ENCODE data around the gene CHFR.

Gene CHFR

DNA sequence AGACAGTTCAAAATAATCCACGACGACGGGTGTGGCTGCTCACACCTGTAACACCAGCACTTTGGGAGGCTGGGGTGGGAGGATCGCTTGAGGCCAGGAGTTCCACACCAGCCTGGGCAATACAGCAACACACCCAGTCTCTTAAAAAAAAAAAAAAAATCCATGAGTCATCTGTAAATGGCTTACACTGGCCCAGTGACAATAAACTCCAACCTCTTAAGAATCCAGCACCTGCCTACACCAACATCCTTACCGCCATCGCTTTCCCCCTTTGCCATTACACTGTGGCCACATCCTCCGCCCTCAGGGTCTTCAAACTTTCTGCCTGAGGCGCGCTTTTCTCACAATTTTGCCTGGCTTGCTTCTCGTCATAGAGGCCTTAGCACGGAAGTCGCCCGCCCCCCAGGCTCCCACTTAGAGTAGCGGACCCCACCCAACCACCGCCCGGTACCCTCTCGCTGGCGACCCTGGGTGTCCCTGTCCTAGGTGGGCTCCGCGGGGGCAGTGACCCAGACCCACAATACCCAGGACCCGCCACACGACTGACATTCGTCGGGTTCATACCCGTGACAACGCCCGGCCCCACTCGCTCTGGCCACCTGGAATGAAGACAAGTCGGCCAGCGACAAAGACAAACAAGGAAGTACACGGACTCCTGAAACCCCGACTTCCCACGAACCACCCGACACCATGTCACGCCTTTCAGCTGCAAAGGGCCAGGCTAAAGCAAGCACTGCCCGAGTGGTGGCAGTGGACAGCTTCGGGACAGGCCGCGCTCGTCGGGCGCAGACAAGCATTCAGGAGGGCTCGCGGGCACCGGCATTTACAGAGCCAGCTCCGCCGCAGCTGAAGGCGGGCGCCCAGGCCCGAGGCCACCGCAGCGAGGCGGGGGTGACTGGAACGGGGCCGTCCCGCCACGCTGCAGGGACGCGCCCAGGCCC, 59.4 kb downstream of the CHFR start:
- DNase-seq: peak in 2 of 3 donors; percentile 51 to 63
- H3K4me3 ChIP-seq (ENCODE audit: control insufficient read depth in 1 of 7, extremely low read depth in 1 of 7, insufficient read depth in 4 of 7, low read depth in 2 of 7, low read length in 6 of 7): peak overlapping the region; percentile 86 to 99 (median 95)
- CTCF ChIA-PET: interaction anchor here (1.6 kb wide), 1 partner anchor 56 kb away, joined by 4 read pairs; no protein-coding TSS in a partner anchor
- peaks cover 0 to 16% (median 13%) of the 10 kb centered on the region in 4 experiments for H3K4me1 ChIP-seq (ENCODE audit: control extremely low read depth in 1 of 4, control insufficient read depth in 4 of 4, insufficient read depth in 4 of 4, low read length in 3 of 4)
- 14% methylated on average over 58 of the region's 59 CpGs for WGBS (ENCODE audit: insufficient coverage)
- H3K27ac ChIP-seq (ENCODE audit: insufficient read depth in 1 of 2, low read depth in 1 of 2, low read length in 2 of 2, poor library complexity in 1 of 2, severe bottlenecking in 2 of 2): peak overlapping the region; percentile 100
- H3K9me3 ChIP-seq (ENCODE audit: control extremely low read depth in 1 of 5, control insufficient read depth in 4 of 5, insufficient read depth in 2 of 5, low read depth in 1 of 5, low read length in 4 of 5): no peaks in the 10 kb centered on the region
- peaks cover 10 to 37% (median 21%) of the 10 kb centered on the region in 4 experiments for H3K36me3 ChIP-seq (ENCODE audit: control insufficient read depth in 4 of 4, insufficient read depth in 4 of 4, low read length in 3 of 4)
- no peaks in the 10 kb centered on the region for H3K27me3 ChIP-seq (replicated peaks in 2 of 5; ENCODE audit: control insufficient read depth in 4 of 5, insufficient read depth in 5 of 5, low read length in 4 of 5)
- POLR2A ChIA-PET: interaction anchor here (0.6 to 0.7 kb wide), 2 partner anchors 59 to 879 kb away, joined by 3 read pairs; partner anchors contain the start of genes CHFR and EP400

GRCh38 chr12:132825861-132826260, 61.5 kb downstream of the CHFR start:
- Histone ChIP-seq H3K36me3 (ENCODE audit: control insufficient read depth in 4 of 4, insufficient read depth in 4 of 4, low read length in 3 of 4) (peaks cover 8 to 43% (median 26%) of the 10 kb centered on the region in 4 experiments), H3K4me1 (ENCODE audit: control extremely low read depth in 1 of 4, control insufficient read depth in 4 of 4, insufficient read depth in 4 of 4, low read length in 3 of 4) (peaks cover 0 to 16% (median 13%) of the 10 kb centered on the region in 4 experiments), H3K27ac (ENCODE audit: insufficient read depth in 1 of 2, low read depth in 1 of 2, low read length in 2 of 2, poor library complexity in 1 of 2, severe bottlenecking in 2 of 2) (no peak overlapping the region), H3K27me3 (replicated peaks in 2 of 5; ENCODE audit: control insufficient read depth in 4 of 5, insufficient read depth in 5 of 5, low read length in 4 of 5) (no peaks in the 10 kb centered on the region), H3K4me3 (ENCODE audit: control insufficient read depth in 1 of 7, extremely low read depth in 1 of 7, insufficient read depth in 4 of 7, low read depth in 2 of 7, low read length in 6 of 7) (no peak overlapping the region), H3K9me3 (ENCODE audit: control extremely low read depth in 1 of 5, control insufficient read depth in 4 of 5, insufficient read depth in 2 of 5, low read depth in 1 of 5, low read length in 4 of 5) (no peaks in the 10 kb centered on the region)
- WGBS (ENCODE audit: insufficient coverage): 98% methylated on average over 15 of the region's 16 CpGs
- no peak for DNase-seq
- CTCF ChIA-PET: no interaction called here
- POLR2A ChIA-PET: no interaction called here

DNA sequence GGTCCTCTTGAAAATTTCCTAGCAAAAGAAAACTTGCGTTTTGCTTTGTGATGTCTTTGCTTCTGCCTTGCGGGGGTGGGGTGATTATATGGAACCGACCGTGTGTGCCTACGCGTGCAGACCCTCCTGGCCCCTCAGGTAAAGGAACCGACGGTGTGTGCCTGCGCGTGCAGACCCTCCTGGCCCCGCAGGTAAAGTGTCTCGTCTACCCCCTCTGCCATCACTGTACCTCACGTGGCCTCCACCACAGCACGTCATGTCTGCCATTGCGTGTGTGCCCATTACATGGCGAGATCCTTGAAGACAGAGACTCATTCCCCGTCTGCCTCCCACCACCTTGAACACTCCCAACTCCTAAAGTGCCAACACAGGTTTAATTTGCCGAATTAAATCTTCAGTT, 62.3 kb downstream of the CHFR start:
- ChIA-PET CTCF (interaction anchor here (0.8 kb wide), 1 partner anchor 57 kb away, joined by 3 read pairs; no protein-coding TSS in a partner anchor), POLR2A (no interaction called here)
- no peaks in the 10 kb centered on the region for H3K27me3 ChIP-seq (replicated peaks in 2 of 5; ENCODE audit: control insufficient read depth in 4 of 5, insufficient read depth in 5 of 5, low read length in 4 of 5)
- no peak for DNase-seq
- WGBS (ENCODE audit: insufficient coverage): 97% methylated on average over 18 of the region's 18 CpGs
- peaks cover 0 to 16% (median 13%) of the 10 kb centered on the region in 4 experiments for H3K4me1 ChIP-seq (ENCODE audit: control extremely low read depth in 1 of 4, control insufficient read depth in 4 of 4, insufficient read depth in 4 of 4, low read length in 3 of 4)
- no peak overlapping the region for H3K4me3 ChIP-seq (ENCODE audit: control insufficient read depth in 1 of 7, extremely low read depth in 1 of 7, insufficient read depth in 4 of 7, low read depth in 2 of 7, low read length in 6 of 7)
- H3K27ac ChIP-seq (ENCODE audit: insufficient read depth in 1 of 2, low read depth in 1 of 2, low read length in 2 of 2, poor library complexity in 1 of 2, severe bottlenecking in 2 of 2): no peak overlapping the region
- peaks cover 8 to 49% (median 32%) of the 10 kb centered on the region in 4 experiments for H3K36me3 ChIP-seq (ENCODE audit: control insufficient read depth in 4 of 4, insufficient read depth in 4 of 4, low read length in 3 of 4)
- no peaks in the 10 kb centered on the region for H3K9me3 ChIP-seq (ENCODE audit: control extremely low read depth in 1 of 5, control insufficient read depth in 4 of 5, insufficient read depth in 2 of 5, low read depth in 1 of 5, low read length in 4 of 5)

DNA sequence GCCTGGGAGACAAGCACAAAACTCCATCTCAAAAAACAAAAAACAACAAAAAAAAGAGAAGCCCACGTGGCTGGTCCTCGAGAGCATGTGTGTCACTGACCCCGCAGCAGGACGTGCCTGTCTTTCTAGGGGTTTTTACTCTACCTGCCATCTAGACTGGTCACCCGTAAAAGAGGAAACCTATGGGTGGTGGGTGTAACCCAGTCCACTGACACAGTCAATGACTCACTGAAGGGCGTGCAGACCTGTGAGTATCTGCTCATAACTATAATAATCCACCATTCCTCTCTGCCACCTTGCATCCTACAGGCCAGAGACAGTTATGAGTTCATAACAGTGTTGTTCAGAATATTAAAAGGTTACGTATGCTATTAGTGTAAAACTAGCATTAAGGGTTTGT, 63.4 kb downstream of the CHFR start:
- no peak for DNase-seq
- H3K9me3 ChIP-seq (ENCODE audit: control extremely low read depth in 1 of 5, control insufficient read depth in 4 of 5, insufficient read depth in 2 of 5, low read depth in 1 of 5, low read length in 4 of 5): no peaks in the 10 kb centered on the region
- no peak overlapping the region for H3K27ac ChIP-seq (ENCODE audit: insufficient read depth in 1 of 2, low read depth in 1 of 2, low read length in 2 of 2, poor library complexity in 1 of 2, severe bottlenecking in 2 of 2)
- no peaks in the 10 kb centered on the region for H3K27me3 ChIP-seq (replicated peaks in 2 of 5; ENCODE audit: control insufficient read depth in 4 of 5, insufficient read depth in 5 of 5, low read length in 4 of 5)
- CTCF ChIA-PET: no interaction called here
- POLR2A ChIA-PET: no interaction called here
- 90% methylated on average over 5 of the region's 7 CpGs for WGBS (ENCODE audit: insufficient coverage)
- H3K4me1 ChIP-seq (ENCODE audit: control extremely low read depth in 1 of 4, control insufficient read depth in 4 of 4, insufficient read depth in 4 of 4, low read length in 3 of 4): peaks cover 0 to 12% (median 8%) of the 10 kb centered on the region in 4 experiments
- peaks cover 8 to 56% (median 38%) of the 10 kb centered on the region in 4 experiments for H3K36me3 ChIP-seq (ENCODE audit: control insufficient read depth in 4 of 4, insufficient read depth in 4 of 4, low read length in 3 of 4)
- no peak overlapping the region for H3K4me3 ChIP-seq (ENCODE audit: control insufficient read depth in 1 of 7, extremely low read depth in 1 of 7, insufficient read depth in 4 of 7, low read depth in 2 of 7, low read length in 6 of 7)

GRCh38 chr12:132818562-132818961, 68.8 kb downstream of the CHFR start:
- no peak for DNase-seq
- POLR2A ChIA-PET: no interaction called here

DNA sequence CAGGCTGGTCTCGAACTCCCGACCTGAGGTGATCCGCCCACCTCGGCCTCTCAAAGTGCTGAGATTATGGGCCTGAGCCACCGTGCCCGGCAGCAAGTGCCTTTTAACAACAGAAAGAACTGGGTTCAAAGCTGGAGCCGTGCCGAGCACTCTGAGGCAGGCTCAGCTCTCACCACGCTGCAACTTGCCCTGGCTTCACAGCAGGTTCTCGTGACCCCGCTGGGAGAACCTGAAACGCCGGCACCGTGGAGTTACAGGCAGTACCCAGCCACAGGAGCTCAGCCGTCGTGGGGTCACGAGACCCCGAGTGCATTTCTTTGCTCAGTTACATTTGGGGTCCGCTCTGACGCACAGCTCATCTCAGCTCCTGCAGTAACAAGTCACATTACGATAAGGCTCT, 73.2 kb downstream of the CHFR start:
- no peaks in the 10 kb centered on the region for H3K4me1 ChIP-seq (ENCODE audit: control extremely low read depth in 1 of 4, control insufficient read depth in 4 of 4, insufficient read depth in 4 of 4, low read length in 3 of 4)
- CTCF ChIA-PET: no interaction called here
- H3K36me3 ChIP-seq (ENCODE audit: control insufficient read depth in 4 of 4, insufficient read depth in 4 of 4, low read length in 3 of 4): peaks cover 16 to 63% (median 39%) of the 10 kb centered on the region in 4 experiments
- H3K9me3 ChIP-seq (ENCODE audit: control extremely low read depth in 1 of 5, control insufficient read depth in 4 of 5, insufficient read depth in 2 of 5, low read depth in 1 of 5, low read length in 4 of 5): peaks cover 0 to 2% (median 0%) of the 10 kb centered on the region in 5 experiments
- WGBS (ENCODE audit: insufficient coverage): 96% methylated on average over 19 of the region's 21 CpGs
- H3K27me3 ChIP-seq (replicated peaks in 2 of 5; ENCODE audit: control insufficient read depth in 4 of 5, insufficient read depth in 5 of 5, low read length in 4 of 5): no peaks in the 10 kb centered on the region
- POLR2A ChIA-PET: no interaction called here
- H3K27ac ChIP-seq (ENCODE audit: insufficient read depth in 1 of 2, low read depth in 1 of 2, low read length in 2 of 2, poor library complexity in 1 of 2, severe bottlenecking in 2 of 2): no peak overlapping the region
- no peak overlapping the region for H3K4me3 ChIP-seq (ENCODE audit: control insufficient read depth in 1 of 7, extremely low read depth in 1 of 7, insufficient read depth in 4 of 7, low read depth in 2 of 7, low read length in 6 of 7)
- no peak for DNase-seq

More at GRCh38 chr12:132818562-132818961, 68.8 kb downstream of the CHFR start:
- Histone ChIP-seq H3K4me1 (ENCODE audit: control extremely low read depth in 1 of 4, control insufficient read depth in 4 of 4, insufficient read depth in 4 of 4, low read length in 3 of 4) (no peaks in the 10 kb centered on the region), H3K27ac (ENCODE audit: insufficient read depth in 1 of 2, low read depth in 1 of 2, low read length in 2 of 2, poor library complexity in 1 of 2, severe bottlenecking in 2 of 2) (no peak overlapping the region), H3K4me3 (ENCODE audit: control insufficient read depth in 1 of 7, extremely low read depth in 1 of 7, insufficient read depth in 4 of 7, low read depth in 2 of 7, low read length in 6 of 7) (no peak overlapping the region), H3K9me3 (ENCODE audit: control extremely low read depth in 1 of 5, control insufficient read depth in 4 of 5, insufficient read depth in 2 of 5, low read depth in 1 of 5, low read length in 4 of 5) (no peaks in the 10 kb centered on the region), H3K36me3 (ENCODE audit: control insufficient read depth in 4 of 4, insufficient read depth in 4 of 4, low read length in 3 of 4) (peaks cover 10 to 60% (median 45%) of the 10 kb centered on the region in 4 experiments), H3K27me3 (replicated peaks in 2 of 5; ENCODE audit: control insufficient read depth in 4 of 5, insufficient read depth in 5 of 5, low read length in 4 of 5) (no peaks in the 10 kb centered on the region)
- WGBS (ENCODE audit: insufficient coverage): 95% methylated on average over 7 of the region's 8 CpGs
- CTCF ChIA-PET: no interaction called here

DNA sequence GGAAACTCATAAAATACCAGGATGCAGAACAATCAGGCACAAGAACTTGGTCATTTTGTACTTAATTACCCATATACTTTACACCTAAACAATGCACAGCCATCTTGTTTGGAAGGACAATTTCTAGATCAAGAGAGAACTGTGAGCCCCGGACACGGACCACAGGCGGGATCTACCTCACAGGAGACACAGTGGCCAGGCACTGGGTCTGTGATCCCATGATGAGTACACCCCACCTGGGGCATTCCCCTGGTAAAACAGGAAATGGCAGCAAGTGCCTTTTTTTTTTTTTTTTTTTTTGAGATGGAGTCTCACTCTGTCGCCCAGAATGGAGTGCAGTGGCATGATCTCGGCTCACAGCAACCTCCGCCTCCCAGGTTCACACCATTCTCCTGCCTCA, 74.0 kb downstream of the CHFR start:
- POLR2A ChIA-PET: no interaction called here
- no peak for DNase-seq
- peaks cover 12 to 60% (median 38%) of the 10 kb centered on the region in 4 experiments for H3K36me3 ChIP-seq (ENCODE audit: control insufficient read depth in 4 of 4, insufficient read depth in 4 of 4, low read length in 3 of 4)

More for the DNA sequence above, 74.0 kb downstream of the CHFR start:
- no peaks in the 10 kb centered on the region for H3K4me1 ChIP-seq (ENCODE audit: control extremely low read depth in 1 of 4, control insufficient read depth in 4 of 4, insufficient read depth in 4 of 4, low read length in 3 of 4)
- 95% methylated on average over 3 of the region's 6 CpGs for WGBS (ENCODE audit: insufficient coverage)
- CTCF ChIA-PET: interaction anchor here (1.2 kb wide), 1 partner anchor 9 kb away, joined by 3 read pairs; no protein-coding TSS in a partner anchor
- H3K4me3 ChIP-seq (ENCODE audit: control insufficient read depth in 1 of 7, extremely low read depth in 1 of 7, insufficient read depth in 4 of 7, low read depth in 2 of 7, low read length in 6 of 7): no peak overlapping the region
- no peak overlapping the region for H3K27ac ChIP-seq (ENCODE audit: insufficient read depth in 1 of 2, low read depth in 1 of 2, low read length in 2 of 2, poor library complexity in 1 of 2, severe bottlenecking in 2 of 2)
- no peaks in the 10 kb centered on the region for H3K27me3 ChIP-seq (replicated peaks in 2 of 5; ENCODE audit: control insufficient read depth in 4 of 5, insufficient read depth in 5 of 5, low read length in 4 of 5)
- H3K9me3 ChIP-seq (ENCODE audit: control extremely low read depth in 1 of 5, control insufficient read depth in 4 of 5, insufficient read depth in 2 of 5, low read depth in 1 of 5, low read length in 4 of 5): peaks cover 0 to 2% (median 0%) of the 10 kb centered on the region in 5 experiments

Measured in common myeloid progenitor, CD34-positive (primary cell).